Uterus (tissue), 4 donors: Measurements from ENCODE around the gene RAD51B. TPM values are rescaled to one million over a fixed set of nuclear protein-coding genes. Genes with fewer than 3 reads are reported as not detected.
"Not testable (repeated sequence)": the region's sequence is repeated elsewhere in the genome, so short reads cannot be mapped to it uniquely, and the experiment has no call there.

Experiments
- DNase-seq, 2 donors: peaks; one replicate each; pipeline ENCODE4 v3.0.0-alpha.2; 2019 to 2020
- H3K27ac ChIP-seq, 2 donors: fragments of 200-600 bp; sonication (generic); 1 replicate in 1 of 2; 2 replicates in 1 of 2; pipeline ENCODE4 v1.5.1; 2016 to 2018
- H3K27me3 ChIP-seq, 2 donors: fragments of 200-600 bp; sonication (generic); one replicate each; pipeline ENCODE4 v1.5.1; 2018 to 2019; ENCODE audit warnings: control low read depth in 1 of 2
- H3K36me3 ChIP-seq, 2 donors: fragments of 200-600 bp; sonication (generic); one replicate each; pipeline ENCODE4 v1.5.1; 2019; ENCODE audit warnings: control low read depth in 1 of 2
- H3K4me1 ChIP-seq, 2 donors: fragments of 200-600 bp; sonication (generic); one replicate each; pipeline ENCODE4 v1.5.1; 2018 to 2019; ENCODE audit warnings: control low read depth in 1 of 2
- H3K4me3 ChIP-seq, 2 donors: fragments of 200-600 bp; sonication (generic); 1 replicate in 1 of 2; 2 replicates in 1 of 2; pipeline ENCODE4 v1.5.1; 2018 to 2019; ENCODE audit warnings: mild to moderate bottlenecking in 1 of 2
- H3K9me3 ChIP-seq, 2 donors: fragments of 200-600 bp; sonication (generic); one replicate each; pipeline ENCODE4 v1.5.1; 2019; ENCODE audit warnings: control low read depth in 1 of 2
- POLR2A ChIP-seq, 2 donors: fragments of 450-650 bp; IDR thresholded peaks; one replicate each; pipeline ENCODE4 v1.6.1; 2016; ENCODE audit warnings: antibody characterized with exemption in 2 of 2, mild to moderate bottlenecking in 1 of 2, moderate library complexity in 1 of 2
- intact Hi-C: fragments of 100-400 bp; cut with DNase I; formaldehyde crosslinking; loops from one replicate; pipeline ENCODE4 v1.15.1; 2023; ENCODE audit warnings: low total_unique reads
- total RNA-seq, 4 donors: library from RNA; depleted of rRNA in 3 of 4; stranded (reverse); fragments of >200 nt in 3 of 4; gene quantifications; one replicate each; pipeline versions ENCODE4 v1.1.0 to v1.2.4, GENCODE V29; 2014 to 2023
- TF ChIP-seq, protein P1 (sequence below), 4 experiments: fragments of 200-600 bp in 2 of 4; fragments of 450-650 bp in 2 of 4; sonication (generic) in 2 of 4; IDR thresholded peaks; one replicate each; pipeline ENCODE4 v1.5.1; 2016 to 2019; ENCODE audit warnings: antibody characterized with exemption in 4 of 4, mild to moderate bottlenecking in 2 of 4, moderate library complexity in 1 of 4
- donor health status: DM: yes; HTN: yes; CAD: no.

The RAD51B gene
- total RNA-seq, 4 donors from 2014 or later = 29.5 to 100.0 (median 70.3) TPM

- TF ChIP-seq, protein P1, sequence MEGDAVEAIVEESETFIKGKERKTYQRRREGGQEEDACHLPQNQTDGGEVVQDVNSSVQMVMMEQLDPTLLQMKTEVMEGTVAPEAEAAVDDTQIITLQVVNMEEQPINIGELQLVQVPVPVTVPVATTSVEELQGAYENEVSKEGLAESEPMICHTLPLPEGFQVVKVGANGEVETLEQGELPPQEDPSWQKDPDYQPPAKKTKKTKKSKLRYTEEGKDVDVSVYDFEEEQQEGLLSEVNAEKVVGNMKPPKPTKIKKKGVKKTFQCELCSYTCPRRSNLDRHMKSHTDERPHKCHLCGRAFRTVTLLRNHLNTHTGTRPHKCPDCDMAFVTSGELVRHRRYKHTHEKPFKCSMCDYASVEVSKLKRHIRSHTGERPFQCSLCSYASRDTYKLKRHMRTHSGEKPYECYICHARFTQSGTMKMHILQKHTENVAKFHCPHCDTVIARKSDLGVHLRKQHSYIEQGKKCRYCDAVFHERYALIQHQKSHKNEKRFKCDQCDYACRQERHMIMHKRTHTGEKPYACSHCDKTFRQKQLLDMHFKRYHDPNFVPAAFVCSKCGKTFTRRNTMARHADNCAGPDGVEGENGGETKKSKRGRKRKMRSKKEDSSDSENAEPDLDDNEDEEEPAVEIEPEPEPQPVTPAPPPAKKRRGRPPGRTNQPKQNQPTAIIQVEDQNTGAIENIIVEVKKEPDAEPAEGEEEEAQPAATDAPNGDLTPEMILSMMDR (IDR thresholded peaks at IDR 0.05) = no peak
- Histone ChIP-seq H3K27ac (peak overlapping the region; percentile 60 to 77), H3K4me3 (no peak overlapping the region), H3K4me1 (peaks cover 0 to 6% of the 10 kb centered on the region in 2 donors), H3K36me3 (no peaks in the 10 kb centered on the region), H3K27me3 (no peaks in the 10 kb centered on the region), H3K9me3 (no peaks in the 10 kb centered on the region)
- DNase-seq = no peak
- intact Hi-C loops = no loop called here
These were observed 222.3 kb downstream of the RAD51B start for GRCh38 chr14:68041876-68042354.

DNA sequence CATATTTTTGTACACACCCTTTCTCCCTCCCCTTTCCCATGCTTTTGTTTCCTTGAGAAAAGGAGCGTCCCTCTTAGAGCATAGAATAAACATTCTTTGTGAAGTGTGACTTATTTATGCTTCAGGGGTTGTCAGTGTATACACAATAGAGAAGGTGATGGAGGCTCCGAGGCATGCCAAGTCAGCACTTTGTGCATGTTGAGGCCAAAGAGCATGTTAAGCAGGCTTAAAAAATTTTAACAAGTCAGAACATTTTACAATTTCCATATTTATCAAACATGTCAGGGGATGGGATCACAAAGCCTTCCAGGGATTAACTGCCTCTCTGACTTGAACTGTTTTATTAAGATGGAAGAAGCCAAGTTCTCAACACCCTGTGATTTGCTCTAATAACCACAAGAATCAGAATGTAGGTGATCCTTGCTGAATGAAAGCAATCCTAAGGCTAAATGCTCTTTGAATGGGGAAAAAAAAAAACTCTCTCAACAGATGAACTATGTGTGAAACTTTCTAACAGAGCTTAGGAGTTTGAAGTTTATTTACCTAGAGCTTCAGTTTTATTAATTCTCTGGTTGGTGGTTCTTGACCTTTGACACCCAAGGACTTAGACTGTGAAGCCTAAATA is 223.1 kb downstream of the RAD51B start:
- H3K36me3 ChIP-seq = no peaks in the 10 kb centered on the region
- H3K4me3 ChIP-seq = no peak overlapping the region
- H3K9me3 ChIP-seq = no peaks in the 10 kb centered on the region
- no peaks in the 10 kb centered on the region for H3K27me3 ChIP-seq
- no peak for TF ChIP-seq POLR2A (IDR thresholded peaks at IDR 0.05)
- TF ChIP-seq, protein P1 (IDR thresholded peaks at IDR 0.05) = no peak
- H3K27ac ChIP-seq = peak overlapping the region; percentile 60 to 77
- intact Hi-C loops = no loop called here
- DNase-seq = no peak
- H3K4me1 ChIP-seq = peaks cover 0 to 6% of the 10 kb centered on the region in 2 donors

DNA sequence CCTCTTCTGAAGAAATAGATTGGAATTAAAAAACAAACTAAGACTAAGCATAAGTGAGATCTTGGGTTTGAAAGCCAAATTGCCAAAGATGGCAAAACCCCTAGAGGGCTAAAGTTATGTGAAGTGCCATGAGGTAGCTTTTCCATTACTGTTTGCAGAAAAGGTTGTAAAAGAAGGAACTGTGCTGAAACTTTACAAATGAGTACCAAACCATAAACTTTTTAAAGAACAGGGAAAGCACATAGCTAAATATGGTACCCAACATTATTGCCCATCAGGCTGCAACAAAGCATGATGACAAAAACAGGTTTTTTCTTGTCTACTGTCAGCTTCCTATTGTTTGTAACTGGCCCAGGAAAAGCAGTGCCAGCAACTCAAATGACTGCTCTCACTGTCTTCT is 224.2 kb downstream of the RAD51B start:
- H3K27ac ChIP-seq = peak overlapping the region; percentile 60 to 77

GRCh38 chr14:68047906-68048305 is 228.3 kb downstream of the RAD51B start:
- Histone ChIP-seq H3K4me1 (peaks cover 0 to 6% of the 10 kb centered on the region in 2 donors), H3K4me3 (no peak overlapping the region), H3K36me3 (no peaks in the 10 kb centered on the region), H3K27me3 (no peaks in the 10 kb centered on the region), H3K9me3 (no peaks in the 10 kb centered on the region), H3K27ac (peak overlapping the region; percentile 62 to 71)
- no peak for DNase-seq
- intact Hi-C loops = no loop called here
- TF ChIP-seq POLR2A (IDR thresholded peaks at IDR 0.05) = no peak
- TF ChIP-seq, protein P1 (IDR thresholded peaks at IDR 0.05) = no peak

More for the DNA sequence above, 224.2 kb downstream of the RAD51B start:
- no peak for DNase-seq
- Histone ChIP-seq H3K4me3 (no peak overlapping the region), H3K4me1 (peaks cover 0 to 6% of the 10 kb centered on the region in 2 donors), H3K36me3 (no peaks in the 10 kb centered on the region), H3K9me3 (no peaks in the 10 kb centered on the region), H3K27me3 (no peaks in the 10 kb centered on the region)
- intact Hi-C loops = no loop called here
- no peak for TF ChIP-seq POLR2A (IDR thresholded peaks at IDR 0.05)
- TF ChIP-seq, protein P1 (IDR thresholded peaks at IDR 0.05) = no peak

DNA sequence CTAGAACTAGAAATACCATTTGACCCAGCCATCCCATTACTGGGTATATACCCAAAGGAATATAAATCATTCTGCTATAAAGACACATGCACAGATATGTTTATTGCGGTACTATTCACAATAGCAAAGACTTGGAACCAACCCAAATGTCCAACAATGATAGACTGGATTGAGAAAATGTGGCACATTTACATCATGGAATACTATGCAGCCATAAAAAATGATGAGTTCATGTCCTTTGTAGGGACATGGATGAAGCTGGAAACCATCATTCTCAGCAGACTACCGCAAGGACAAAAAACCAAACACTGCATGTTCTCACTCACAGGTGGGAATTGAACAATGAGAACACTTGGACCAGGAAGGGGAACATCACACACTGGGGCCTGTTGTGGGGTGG is 229.2 kb downstream of the RAD51B start:
- H3K9me3 ChIP-seq, H3K36me3 ChIP-seq, intact Hi-C loops, H3K4me1 ChIP-seq, H3K4me3 ChIP-seq, H3K27me3 ChIP-seq, DNase-seq: not testable (repeated sequence)
- peak overlapping the region; percentile 40 to 71 for H3K27ac ChIP-seq
